Inflammatory macrophage treated with lipopolysaccharide for 1 hour (primary cell): ENCODE data around the gene B4GALT5.
"Not testable (repeated sequence)": the region's sequence is repeated elsewhere in the genome, so short reads cannot be mapped to it uniquely, and the experiment has no call there.

Source experiments
- DNase-seq, 2 donors: peaks; one replicate each; pipeline ENCODE4 v3.0.0-alpha.2; 2020 to 2022

B4GALT5 gene

DNA sequence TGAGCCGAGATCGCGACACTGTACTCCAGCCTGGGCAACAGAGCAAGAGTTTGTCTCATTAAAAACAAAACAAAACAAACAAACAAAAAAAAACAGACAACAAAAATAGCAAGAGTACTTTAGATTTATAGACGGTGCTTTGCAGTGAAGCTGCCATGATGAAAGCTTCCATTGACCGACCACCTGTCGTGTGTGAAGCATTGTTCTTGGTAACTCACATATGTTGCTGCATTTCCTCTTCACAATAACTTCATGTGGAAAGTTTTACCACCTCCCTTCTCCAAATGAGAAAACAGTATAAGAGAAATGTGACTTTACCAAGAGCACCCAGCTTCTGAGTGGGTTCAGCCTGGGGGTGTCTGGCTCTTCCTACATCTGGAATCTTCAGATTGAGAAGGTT, 89.4 kb downstream of the B4GALT5 start:
- DNase-seq, result no peak

GRCh38 chr20:49622243-49622642, 91.4 kb downstream of the B4GALT5 start:
- no peak for DNase-seq

GRCh38 chr20:49620364-49621240, 93.1 kb downstream of the B4GALT5 start:
- peak; percentile 37 to 38 for DNase-seq

- DNase-seq, result no peak
Measured at GRCh38 chr20:49619113-49620048, 94.3 kb downstream of the B4GALT5 start.

GRCh38 chr20:49618289-49618688, 95.4 kb downstream of the B4GALT5 start:
- DNase-seq, result no peak

- not testable (repeated sequence) for DNase-seq
Measured at GRCh38 chr20:49617394-49617793, 96.3 kb downstream of the B4GALT5 start.

GRCh38 chr20:49616154-49617007, 97.3 kb downstream of the B4GALT5 start:
- DNase-seq, result no peak

GRCh38 chr20:49615401-49616153, 98.1 kb downstream of the B4GALT5 start:
- DNase-seq, result no peak

DNA sequence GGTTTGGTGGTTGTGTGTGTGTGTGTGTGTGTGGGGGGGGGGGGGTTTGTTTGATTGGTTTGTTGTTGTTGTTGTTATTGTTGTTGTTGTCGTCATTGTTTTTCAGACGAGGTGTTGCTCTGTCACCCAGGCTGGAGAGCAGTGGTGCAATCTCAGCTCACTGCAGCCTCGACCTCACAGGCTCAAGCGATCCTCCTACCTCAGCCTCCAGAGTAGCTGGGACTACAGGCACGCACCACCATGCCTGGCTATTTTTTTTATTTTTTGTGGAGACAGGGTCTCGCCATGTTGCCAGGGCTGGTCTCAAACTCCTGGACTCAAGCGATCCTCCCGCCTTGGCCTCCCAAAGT, 98.7 kb downstream of the B4GALT5 start:
- DNase-seq, result not testable (repeated sequence)

- no peak for DNase-seq
Measured at GRCh38 chr20:49614338-49615050, 99.2 kb downstream of the B4GALT5 start.

DNA sequence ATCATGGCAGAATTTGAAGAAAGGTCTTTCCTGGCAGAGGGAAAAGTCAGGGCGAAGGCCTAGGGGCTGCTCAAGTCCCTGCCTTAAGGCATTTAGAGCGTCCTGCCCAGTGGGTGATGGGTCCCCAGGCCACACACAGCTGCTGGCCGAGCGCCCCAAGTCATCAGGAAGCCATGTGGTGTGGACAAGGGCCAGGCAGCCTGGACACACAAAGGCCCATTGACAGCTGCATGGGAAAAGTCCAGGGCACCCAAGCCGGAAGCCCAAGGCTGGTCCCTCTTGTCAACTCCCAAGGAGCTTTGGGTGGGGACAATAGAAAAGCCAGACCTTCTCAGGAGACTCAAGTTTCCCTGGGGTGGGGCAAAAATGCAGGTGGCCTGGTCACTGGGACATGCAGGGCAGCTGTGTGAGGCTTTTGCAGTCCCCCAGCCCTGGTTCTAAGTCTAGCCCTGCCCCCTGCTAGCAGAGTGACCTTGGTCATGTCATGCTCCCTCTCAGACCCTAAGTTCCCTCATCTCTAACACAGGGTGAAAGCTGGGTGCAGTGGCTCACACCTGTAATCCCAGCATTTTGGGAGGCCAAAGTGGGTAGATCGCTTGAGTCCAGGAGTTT, 101.4 kb downstream of the B4GALT5 start:
- DNase-seq, result no peak

- DNase-seq, result not testable (repeated sequence)
Measured at GRCh38 chr20:49611539-49612126, 102.0 kb downstream of the B4GALT5 start.

DNA sequence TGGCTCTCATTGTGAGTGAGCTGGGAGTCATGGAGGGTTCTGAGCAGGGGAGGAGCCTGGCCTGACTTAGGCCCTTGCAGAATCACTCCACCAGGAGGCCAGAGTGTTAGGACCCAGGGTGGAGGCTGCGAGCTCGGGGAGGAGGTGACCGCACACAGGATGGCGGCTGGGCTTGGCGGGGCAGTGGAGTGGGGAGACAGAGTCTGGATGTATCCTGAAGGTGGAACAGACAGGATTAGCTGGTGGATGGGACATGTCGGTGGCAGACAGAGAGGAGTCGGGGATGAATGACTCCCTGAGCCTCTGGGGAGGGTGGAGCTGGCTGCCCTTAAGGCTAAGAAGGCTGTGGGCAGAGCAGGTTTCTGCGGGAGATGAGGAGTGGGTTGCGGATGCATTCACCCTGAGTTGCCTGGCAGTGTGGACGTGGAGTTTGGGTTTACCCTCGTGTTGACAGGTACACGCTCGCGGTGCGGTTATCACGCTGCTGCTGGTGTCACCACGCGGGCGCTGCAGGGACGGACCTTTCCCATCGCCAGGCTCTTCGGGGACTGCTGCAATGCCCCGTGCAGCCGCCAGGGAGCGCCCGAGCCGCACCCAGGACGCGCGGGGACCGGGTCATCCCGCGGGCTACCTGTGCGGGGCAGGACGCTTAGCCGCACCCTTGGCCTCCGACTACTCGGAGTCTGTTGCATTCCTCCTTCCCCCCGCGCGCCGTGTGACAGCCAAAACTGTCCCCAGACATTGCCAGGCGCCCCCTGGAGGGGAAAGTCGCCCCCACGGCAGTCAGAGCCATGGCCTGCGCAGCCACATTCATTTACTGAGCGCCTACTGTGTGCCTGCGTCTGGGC, 102.8 kb downstream of the B4GALT5 start:
- DNase-seq, result peak; percentile 34 to 82

GRCh38 chr20:49608752-49609670, 104.7 kb downstream of the B4GALT5 start:
- DNase-seq, result peak in 1 of 2 donors; percentile 69

DNA sequence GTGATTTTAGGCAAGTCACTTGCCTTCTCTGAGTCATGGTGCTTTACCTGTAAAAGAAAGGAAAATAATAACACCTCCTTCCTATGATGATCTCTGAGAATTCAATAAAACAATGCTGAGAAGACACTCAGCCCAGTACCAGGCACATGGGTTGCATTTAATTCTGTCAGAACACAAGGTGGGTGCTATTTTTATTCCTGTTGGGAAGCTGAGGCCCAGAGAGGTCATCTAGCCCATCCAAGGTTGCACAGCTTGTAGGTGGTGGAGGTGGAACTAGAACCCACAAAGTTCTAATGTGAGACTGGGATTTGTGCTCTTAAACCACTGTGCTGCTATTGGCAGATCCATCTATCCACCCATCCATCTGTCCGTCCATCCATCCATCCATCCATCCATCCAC, 106.1 kb downstream of the B4GALT5 start:
- no peak for DNase-seq

DNA sequence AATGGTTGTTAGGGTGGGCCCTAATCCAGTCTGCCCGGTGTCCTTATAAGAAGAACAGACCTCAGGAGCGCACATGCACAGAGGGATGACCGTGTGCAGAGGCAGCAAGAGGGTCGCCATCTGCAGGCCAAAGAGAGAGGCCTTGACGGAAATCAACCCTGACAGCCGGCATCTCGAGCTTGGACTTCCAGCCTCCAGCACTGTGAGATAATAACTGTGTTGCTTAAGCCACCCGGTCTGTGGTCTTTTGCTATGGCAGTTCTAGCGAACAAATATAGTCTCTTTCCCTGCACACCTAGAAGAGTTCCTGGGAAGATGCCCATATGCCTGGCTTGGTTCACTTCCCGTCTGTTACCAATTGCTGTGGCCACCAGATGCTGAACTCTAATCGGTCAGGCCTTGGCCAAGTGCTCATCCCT, 110.5 kb downstream of the B4GALT5 start:
- DNase-seq, result no peak

GRCh38 chr20:49602345-49603208, 111.1 kb downstream of the B4GALT5 start:
- no peak for DNase-seq
